Ascending aorta (tissue), 2 donors: ENCODE measurements around the gene LY6G5B. TPM values are rescaled to one million over a fixed set of nuclear protein-coding genes. Genes with fewer than 3 reads are reported as not detected.

Experiments
- DNase-seq, 2 donors: peaks; one replicate each; pipeline ENCODE4 v3.0.0-alpha.2; 2019; ENCODE audit warnings: low spot score in 2 of 2
- H3K27ac ChIP-seq, 2 donors: fragments of 200-600 bp; sonication (generic); one replicate each; pipeline ENCODE4 v1.5.1; 2016 to 2017; ENCODE audit warnings: mild to moderate bottlenecking in 1 of 2
- H3K27me3 ChIP-seq: fragments of 200-600 bp; sonication (generic); one replicate; pipeline ENCODE4 v1.5.1; 2017
- H3K36me3 ChIP-seq, 2 donors: fragments of 200-600 bp; sonication (generic); one replicate each; pipeline ENCODE4 v1.5.1; 2016
- H3K4me1 ChIP-seq, 2 donors: fragments of 200-600 bp; sonication (generic); one replicate each; pipeline ENCODE4 v1.5.1; 2016 to 2017; ENCODE audit warnings: mild to moderate bottlenecking in 1 of 2
- H3K4me3 ChIP-seq, 2 donors: fragments of 200-600 bp; sonication (generic); one replicate each; pipeline ENCODE4 v1.5.1; 2016 to 2017; ENCODE audit warnings: mild to moderate bottlenecking in 1 of 2
- H3K9me3 ChIP-seq, 2 donors: fragments of 200-600 bp; sonication (generic); one replicate each; pipeline ENCODE4 v1.5.1; 2016
- CTCF ChIP-seq, 3 experiments: fragments of 200-600 bp in 2 of 3; fragments of 450-650 bp in 1 of 3; sonication (generic) in 2 of 3; IDR thresholded peaks; one replicate each; pipeline ENCODE4 v1.5.1; 2016 to 2019; ENCODE audit warnings: antibody characterized with exemption in 3 of 3, mild to moderate bottlenecking in 1 of 3, moderate library complexity in 1 of 3
- intact Hi-C: fragments of 100-400 bp; cut with DNase I; formaldehyde crosslinking; loops from one replicate; pipeline ENCODE4 v1.15.1; 2023
- total RNA-seq: library from RNA; depleted of rRNA; stranded (reverse); fragments of >200 nt; gene quantifications from one replicate; pipeline ENCODE4 v1.1.0, GENCODE V29; 2016

The LY6G5B gene
- total RNA-seq, 1 donor from 2014 or later = 24.1 TPM

- Histone ChIP-seq H3K27ac (no peak overlapping the region), H3K36me3 (peaks cover 90 to 97% of the 10 kb centered on the region in 2 donors), H3K4me3 (no peak overlapping the region), H3K27me3 (no peaks in the 10 kb centered on the region), H3K4me1 (no peaks in the 10 kb centered on the region), H3K9me3 (no peaks in the 10 kb centered on the region)
- DNase-seq = no peak
- intact Hi-C loops = no loop called here
- TF ChIP-seq CTCF (IDR thresholded peaks at IDR 0.05) = no peak
These were observed 28.4 kb upstream of the LY6G5B start for GRCh38 chr6:31641370-31641769.

GRCh38 chr6:31642798-31643570, 26.8 kb upstream of the LY6G5B start:
- no peak for TF ChIP-seq CTCF (IDR thresholded peaks at IDR 0.05)
- Histone ChIP-seq H3K4me3 (no peak overlapping the region), H3K9me3 (no peaks in the 10 kb centered on the region), H3K36me3 (peaks cover 91 to 96% of the 10 kb centered on the region in 2 donors), H3K27me3 (no peaks in the 10 kb centered on the region), H3K4me1 (no peaks in the 10 kb centered on the region), H3K27ac (no peak overlapping the region)
- no peak for DNase-seq
- intact Hi-C loops = no loop called here

- H3K4me3 ChIP-seq = no peak overlapping the region
- no peak for DNase-seq
- H3K27me3 ChIP-seq = no peaks in the 10 kb centered on the region
- H3K36me3 ChIP-seq = peaks cover 95 to 96% of the 10 kb centered on the region in 2 donors
- intact Hi-C loops = no loop called here
- TF ChIP-seq CTCF (IDR thresholded peaks at IDR 0.05) = no peak
- no peaks in the 10 kb centered on the region for H3K4me1 ChIP-seq
- H3K27ac ChIP-seq = no peak overlapping the region
- H3K9me3 ChIP-seq = no peaks in the 10 kb centered on the region
These were observed 25.8 kb upstream of the LY6G5B start for GRCh38 chr6:31643818-31644454.

GRCh38 chr6:31645325-31645724, 24.5 kb upstream of the LY6G5B start:
- peaks cover 0 to 2% of the 10 kb centered on the region in 2 donors for H3K4me1 ChIP-seq
- DNase-seq = no peak
- intact Hi-C loops = no loop called here
- H3K27me3 ChIP-seq = no peaks in the 10 kb centered on the region
- H3K9me3 ChIP-seq = no peaks in the 10 kb centered on the region
- no peak overlapping the region for H3K4me3 ChIP-seq
- TF ChIP-seq CTCF (IDR thresholded peaks at IDR 0.05) = no peak
- no peak overlapping the region for H3K27ac ChIP-seq
- peaks cover 90 to 91% of the 10 kb centered on the region in 2 donors for H3K36me3 ChIP-seq

GRCh38 chr6:31651602-31652191, 18.1 kb upstream of the LY6G5B start:
- Histone ChIP-seq H3K27ac (peak overlapping the region; percentile 93 to 98), H3K9me3 (no peaks in the 10 kb centered on the region), H3K4me1 (peaks cover 4 to 13% of the 10 kb centered on the region in 2 donors), H3K4me3 (peak overlapping the region; percentile 70 to 86), H3K36me3 (peaks cover 29 to 34% of the 10 kb centered on the region in 2 donors), H3K27me3 (no peaks in the 10 kb centered on the region)
- intact Hi-C loops = loop anchor here (1.0 to 2.0 kb wide), 3 partner anchors 14 to 105 kb away; partner anchors contain the start of genes ATP6V1G2, NFKBIL1 and PRRC2A
- no peak for DNase-seq
- TF ChIP-seq CTCF (IDR thresholded peaks at IDR 0.05) = no peak
